Natural killer cell (primary cell): ENCODE data around the gene CAPN10. TPM values are rescaled to one million over a fixed set of nuclear protein-coding genes. Genes with fewer than 3 reads are reported as not detected.
A peak's percentile ranks its signal among the peaks of the same experiment; 100 is the strongest.

Source experiments
- ATAC-seq, 3 donors: fragments of 150-1000 bp in 2 of 3; fragments of 200-7000 bp in 1 of 3; cut with Tn5 transposase; 1 replicate in 1 of 3; 2 replicates in 2 of 3; pipeline ENCODE4 v1.10.0; 2021; ENCODE audit warnings: mild to moderate bottlenecking in 2 of 3, moderate library complexity in 2 of 3
- DNase-seq, 2 donors: peaks; one replicate each; pipeline versions ENCODE4 v3.0.0 to v3.0.0-alpha.2; 2013 to 2021; ENCODE audit warnings: mixed read lengths in 1 of 2
- H3K27ac ChIP-seq: one replicate; pipeline ENCODE4 v1.5.1; 2013; ENCODE audit warnings: mild to moderate bottlenecking, low read length
- H3K27me3 ChIP-seq: one replicate; pipeline ENCODE4 v1.6.1; 2013; ENCODE audit warnings: low read length; ENCODE audit not compliant: control insufficient read depth, insufficient read depth
- H3K36me3 ChIP-seq: one replicate; pipeline ENCODE4 v1.6.1; 2013; ENCODE audit warnings: low read length; ENCODE audit not compliant: control insufficient read depth, insufficient read depth
- H3K4me1 ChIP-seq: one replicate; pipeline ENCODE4 v1.6.1; 2013; ENCODE audit warnings: low read length; ENCODE audit not compliant: control insufficient read depth, insufficient read depth
- H3K4me3 ChIP-seq: one replicate; pipeline ENCODE4 v1.5.1; 2013; ENCODE audit warnings: low read length
- H3K9me3 ChIP-seq: one replicate; pipeline ENCODE4 v1.6.1; 2013; ENCODE audit warnings: low read length; ENCODE audit not compliant: control insufficient read depth, insufficient read depth
- H3K27ac Mint-ChIP-seq, 2 donors: one replicate each; pipeline ENCODE4 v1.8.0; 2022; ENCODE audit warnings: mild to moderate bottlenecking in 2 of 2, mixed read lengths in 2 of 2, moderate library complexity in 1 of 2
- H3K27me3 Mint-ChIP-seq, 2 donors: one replicate each; pipeline ENCODE4 v1.8.0; 2022; ENCODE audit warnings: low read depth in 2 of 2, mixed read lengths in 2 of 2
- H3K36me3 Mint-ChIP-seq: one replicate; pipeline ENCODE4 v1.8.0; 2022; ENCODE audit warnings: mixed read lengths
- H3K4me1 Mint-ChIP-seq, 2 donors: one replicate each; pipeline ENCODE4 v1.8.0; 2022; ENCODE audit warnings: mixed read lengths in 2 of 2
- H3K4me3 Mint-ChIP-seq: one replicate; pipeline ENCODE4 v1.8.0; 2022; ENCODE audit warnings: mild to moderate bottlenecking, moderate library complexity, mixed read lengths
- H3K9me3 Mint-ChIP-seq, 2 donors: one replicate each; pipeline ENCODE4 v1.8.0; 2022; ENCODE audit warnings: mixed read lengths in 2 of 2
- whole genome bisulfite sequencing: methylation state at CpG from one replicate; pipeline ENCODE4 v1.1.7; 2013; ENCODE audit warnings: missing lambda C conversion rate; ENCODE audit not compliant: insufficient coverage; 5-methylcytosine and 5-hydroxymethylcytosine counted together
- intact Hi-C: fragments of 100-400 bp; cut with micrococcal nuclease; formaldehyde crosslinking; loops from one replicate; pipeline ENCODE4 v1.14.2; 2022
- total RNA-seq, 4 donors: library from RNA; stranded (reverse); fragments of 120-200 nt in 1 of 4; gene quantifications; one replicate each; pipeline versions ENCODE4 v1.2.3 to v1.2.4, GENCODE V29; 2013 to 2022
- TF ChIP-seq, protein P1 (sequence below): fragments of 200-600 bp; IDR thresholded peaks from one replicate; pipeline ENCODE4 v1.8.0; 2022; ENCODE audit warnings: antibody characterized with exemption

CAPN10 gene
- total RNA-seq, 3 donors from 2014 or later (not counting 1 experiment from before 2014, with no cell fraction given), result 69.3 to 95.1 (median 91.0) TPM

DNA sequence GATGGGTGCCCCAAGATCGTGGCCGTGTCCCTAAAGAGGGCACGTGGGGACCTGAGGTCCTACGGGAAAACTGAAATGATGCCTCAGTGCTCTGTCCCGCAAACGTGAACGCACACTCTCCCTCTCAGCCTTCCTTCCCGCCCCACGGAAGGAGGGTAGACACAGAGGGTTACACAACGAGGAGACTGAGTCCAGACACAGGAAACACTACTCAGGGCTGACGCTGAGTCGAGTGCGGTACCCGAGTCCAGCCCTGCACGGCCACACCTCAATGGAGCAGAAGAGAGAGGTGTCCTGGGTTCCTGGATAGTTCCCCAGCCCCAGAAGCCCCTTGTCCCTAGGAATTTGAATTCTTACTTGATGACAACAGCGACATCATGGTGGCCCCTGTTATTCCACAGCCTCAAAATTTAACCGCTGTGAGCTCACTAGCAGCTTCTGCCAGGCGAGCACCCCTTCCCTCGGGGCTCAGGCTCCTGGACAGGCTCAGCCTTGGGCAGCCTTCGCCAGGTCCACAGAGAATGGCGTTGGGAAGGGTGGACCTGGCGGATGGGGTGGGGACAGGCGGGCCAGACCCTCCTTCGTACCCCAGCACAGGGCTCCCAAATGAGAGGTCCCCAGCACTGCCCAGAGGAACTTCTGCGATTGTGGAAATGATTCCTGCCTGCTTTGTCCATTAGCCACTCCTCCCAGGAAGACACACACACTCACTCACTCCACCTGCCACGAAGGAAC lies 19.2 kb upstream of the CAPN10 start:
- H3K27ac Mint-ChIP-seq, result peak overlapping the region; percentile 99
- peak overlapping the region; percentile 76 for H3K4me3 ChIP-seq
- TF ChIP-seq, protein P1, sequence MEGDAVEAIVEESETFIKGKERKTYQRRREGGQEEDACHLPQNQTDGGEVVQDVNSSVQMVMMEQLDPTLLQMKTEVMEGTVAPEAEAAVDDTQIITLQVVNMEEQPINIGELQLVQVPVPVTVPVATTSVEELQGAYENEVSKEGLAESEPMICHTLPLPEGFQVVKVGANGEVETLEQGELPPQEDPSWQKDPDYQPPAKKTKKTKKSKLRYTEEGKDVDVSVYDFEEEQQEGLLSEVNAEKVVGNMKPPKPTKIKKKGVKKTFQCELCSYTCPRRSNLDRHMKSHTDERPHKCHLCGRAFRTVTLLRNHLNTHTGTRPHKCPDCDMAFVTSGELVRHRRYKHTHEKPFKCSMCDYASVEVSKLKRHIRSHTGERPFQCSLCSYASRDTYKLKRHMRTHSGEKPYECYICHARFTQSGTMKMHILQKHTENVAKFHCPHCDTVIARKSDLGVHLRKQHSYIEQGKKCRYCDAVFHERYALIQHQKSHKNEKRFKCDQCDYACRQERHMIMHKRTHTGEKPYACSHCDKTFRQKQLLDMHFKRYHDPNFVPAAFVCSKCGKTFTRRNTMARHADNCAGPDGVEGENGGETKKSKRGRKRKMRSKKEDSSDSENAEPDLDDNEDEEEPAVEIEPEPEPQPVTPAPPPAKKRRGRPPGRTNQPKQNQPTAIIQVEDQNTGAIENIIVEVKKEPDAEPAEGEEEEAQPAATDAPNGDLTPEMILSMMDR, result no peak
- ATAC-seq (peak in 1 of 3 donors; percentile 4), DNase-seq (peak; percentile 55 to 72)
- H3K4me1 ChIP-seq, result peaks cover 87% of the 10 kb centered on the region
- H3K36me3 Mint-ChIP-seq, result no peaks in the 10 kb centered on the region
- 25% methylated on average over 26 of the region's 26 CpGs for WGBS
- H3K27me3 Mint-ChIP-seq, result no peaks in the 10 kb centered on the region
- peaks cover 7% of the 10 kb centered on the region for H3K36me3 ChIP-seq
- no peaks in the 10 kb centered on the region for H3K27me3 ChIP-seq
- H3K9me3 Mint-ChIP-seq, result no peaks in the 10 kb centered on the region
- peak overlapping the region; percentile 96 for H3K4me3 Mint-ChIP-seq
- intact Hi-C loops, result loop anchor here (2.0 to 10.0 kb wide), 4 partner anchors 53 to 875 kb away; partner anchors contain the start of genes GPR35, HDLBP and SEPTIN2
- peaks cover 69 to 79% of the 10 kb centered on the region in 2 donors for H3K4me1 Mint-ChIP-seq
- H3K9me3 ChIP-seq, result no peaks in the 10 kb centered on the region
- H3K27ac ChIP-seq, result peak overlapping the region; percentile 92

DNA sequence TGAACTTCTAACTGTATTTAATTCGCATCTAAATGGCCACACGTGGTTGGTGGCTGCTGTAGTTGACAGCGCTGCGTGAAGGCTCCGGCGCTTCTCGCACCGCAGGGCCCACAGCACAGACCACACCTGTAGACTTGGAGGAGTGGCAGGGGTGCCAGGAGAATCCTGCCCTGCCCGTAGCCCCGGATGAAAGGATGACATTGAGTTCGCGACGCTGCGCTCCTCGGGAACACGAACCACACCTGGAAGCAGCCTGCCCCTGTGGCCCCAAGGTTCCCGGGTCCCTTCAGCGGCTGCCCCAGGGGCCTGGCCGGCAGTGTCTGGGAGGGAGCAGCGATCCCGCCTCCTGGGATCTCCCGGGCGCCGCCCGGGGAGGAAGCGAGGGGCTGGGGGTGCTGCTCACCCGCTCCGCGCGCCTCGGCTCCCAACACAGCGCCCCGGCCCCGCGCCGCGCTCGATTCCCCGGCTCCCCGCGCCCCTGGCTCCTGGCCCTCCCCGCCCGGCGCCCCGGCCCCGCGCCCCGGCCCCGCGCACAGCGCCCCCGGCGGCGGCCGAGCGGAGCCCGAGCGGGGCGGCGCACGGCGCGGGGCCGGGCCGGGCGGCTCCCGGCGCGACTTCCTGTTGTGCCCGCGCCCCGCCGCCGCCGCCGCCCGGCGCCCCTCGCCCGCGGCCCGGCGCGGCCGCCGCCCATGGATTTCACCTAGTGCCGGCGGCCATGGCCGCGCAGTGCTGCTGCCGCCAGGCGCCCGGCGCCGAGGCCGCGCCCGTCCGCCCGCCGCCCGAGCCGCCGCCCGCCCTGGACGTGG lies 18.5 kb upstream of the CAPN10 start, which contains the start of gene RNPEPL1:
TSS of gene RNPEPL1 (plus strand) at position 613 of the 806 bp plus-strand sequence. CDS start at position 716, 103 bp downstream.
- Histone ChIP-seq H3K4me1 (peaks cover 88% of the 10 kb centered on the region), H3K4me3 (peak within 1 kb of the TSS; percentile 76), H3K27me3 (no peaks in the 10 kb centered on the region), H3K9me3 (no peaks in the 10 kb centered on the region), H3K36me3 (peaks cover 15% of the 10 kb centered on the region), H3K27ac (peak within 1 kb of the TSS; percentile 92)
- Mint-ChIP-seq H3K4me1 (peaks cover 69 to 77% of the 10 kb centered on the region in 2 donors), H3K9me3 (no peaks in the 10 kb centered on the region), H3K27me3 (no peaks in the 10 kb centered on the region), H3K36me3 (no peaks in the 10 kb centered on the region), H3K27ac (peak within 1 kb of the TSS; percentile 99), H3K4me3 (peak within 1 kb of the TSS; percentile 96)
- ATAC-seq (peak; percentile 16 to 41 (median 39)), DNase-seq (peak; percentile 59 to 82)
- under 1% methylated on average over 106 of the region's 106 CpGs for WGBS
- TF ChIP-seq, protein P1, result no peak
- intact Hi-C loops, result loop anchor here (2.0 to 10.0 kb wide), 4 partner anchors 53 to 874 kb away; partner anchors contain the start of genes GPR35, HDLBP and SEPTIN2

DNA sequence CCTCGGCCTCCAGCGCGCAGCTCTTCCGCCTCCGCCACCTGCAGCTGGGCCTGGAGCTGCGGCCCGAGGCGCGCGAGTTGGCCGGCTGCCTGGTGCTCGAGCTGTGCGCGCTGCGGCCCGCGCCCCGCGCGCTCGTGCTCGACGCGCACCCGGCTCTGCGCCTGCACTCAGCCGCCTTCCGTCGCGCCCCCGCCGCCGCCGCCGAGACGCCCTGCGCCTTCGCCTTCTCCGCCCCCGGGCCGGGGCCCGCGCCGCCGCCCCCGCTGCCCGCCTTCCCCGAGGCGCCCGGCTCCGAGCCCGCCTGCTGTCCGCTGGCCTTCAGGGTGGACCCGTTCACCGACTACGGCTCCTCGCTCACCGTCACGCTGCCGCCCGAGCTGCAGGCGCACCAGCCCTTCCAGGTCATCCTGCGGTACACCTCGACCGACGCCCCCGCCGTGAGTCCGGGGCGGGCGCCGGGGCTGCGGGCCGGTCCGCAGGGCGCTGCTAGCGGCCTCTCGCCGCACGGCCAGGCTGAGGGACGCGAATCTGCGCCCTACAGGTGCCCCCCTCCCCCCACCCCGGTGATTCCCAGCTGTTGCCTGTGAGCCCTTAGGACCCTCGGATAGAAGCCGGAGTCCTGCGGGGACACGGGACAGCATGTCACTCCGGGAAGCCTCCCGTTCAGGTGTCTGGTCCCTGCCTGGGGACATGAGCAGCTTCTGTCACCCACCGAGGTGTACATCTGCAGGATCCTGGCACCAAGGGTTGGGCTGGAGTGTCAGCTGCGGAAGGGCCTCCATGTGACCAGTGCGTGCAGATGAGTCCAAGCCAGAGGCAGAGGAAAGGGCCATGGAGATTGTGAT lies 17.6 kb upstream of the CAPN10 start:
- peaks cover 80% of the 10 kb centered on the region for H3K4me1 ChIP-seq
- Mint-ChIP-seq H3K4me1 (peaks cover 64 to 73% of the 10 kb centered on the region in 2 donors), H3K27me3 (no peaks in the 10 kb centered on the region), H3K4me3 (peak overlapping the region; percentile 89), H3K27ac (peak overlapping the region; percentile 77 to 84), H3K36me3 (no peaks in the 10 kb centered on the region), H3K9me3 (no peaks in the 10 kb centered on the region)
- DNase-seq (peak; percentile 64 to 89), ATAC-seq (peak; percentile 3 to 31 (median 13))
- peak overlapping the region; percentile 27 for H3K27ac ChIP-seq
- peaks cover 19% of the 10 kb centered on the region for H3K36me3 ChIP-seq
- H3K27me3 ChIP-seq, result no peaks in the 10 kb centered on the region
- TF ChIP-seq, protein P1, result no peak
- intact Hi-C loops, result loop anchor here (1.0 to 10.0 kb wide), 4 partner anchors 9 to 873 kb away; partner anchors contain the start of genes DUSP28, HDLBP and SEPTIN2
- H3K4me3 ChIP-seq, result peak overlapping the region; percentile 58
- H3K9me3 ChIP-seq, result no peaks in the 10 kb centered on the region
- WGBS, result under 1% methylated on average over 93 of the region's 93 CpGs
